ENCODE data around the gene ADGRA1.

DNA sequence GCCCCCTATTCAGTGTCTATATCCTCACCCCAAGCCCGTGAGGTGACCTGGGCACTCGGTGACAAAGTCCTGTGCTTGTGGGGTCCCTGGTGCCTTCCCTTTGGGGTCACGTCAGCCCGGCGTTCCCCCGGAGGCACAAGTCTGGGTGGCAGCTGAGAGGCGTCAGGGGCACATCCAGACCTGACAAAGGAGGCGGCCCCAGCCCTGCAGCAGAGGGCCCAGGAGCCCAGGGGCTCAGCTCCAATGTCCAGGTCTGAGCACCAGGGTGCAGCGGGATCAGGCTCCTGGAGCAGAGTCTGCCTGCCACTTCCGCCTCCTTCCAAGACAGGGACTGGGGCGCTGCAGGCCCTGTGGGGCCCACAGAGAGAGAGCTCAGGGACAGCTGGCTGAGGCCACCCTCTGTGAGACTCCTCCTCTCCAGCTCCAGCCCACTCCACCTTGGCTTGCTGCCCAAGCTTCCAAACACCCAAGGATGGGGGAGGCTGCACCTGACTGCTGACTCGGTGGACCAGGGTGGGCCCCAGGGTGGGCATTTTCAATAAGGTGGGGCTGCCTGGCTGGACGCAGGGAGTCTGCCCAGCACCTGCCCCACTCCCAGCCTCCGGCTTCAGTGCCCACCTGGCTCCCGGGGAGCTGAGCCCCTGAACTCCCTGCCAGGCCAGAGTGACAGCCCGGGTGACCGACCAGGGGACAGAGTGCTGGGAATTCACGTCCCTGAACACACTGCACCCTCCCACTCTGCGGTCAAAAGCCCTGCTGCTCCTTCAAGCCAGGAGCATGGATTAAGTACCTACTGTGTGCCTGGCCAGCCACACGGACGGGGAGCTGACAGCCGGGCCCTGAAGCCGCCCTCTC, 71.3 kb downstream of the ADGRA1 start:
- TF ChIP-seq EGR1 (IDR thresholded peaks at IDR 0.05) (no peak), RAD21 (IDR thresholded peaks at IDR 0.05; ENCODE audit: low read depth) (no peak), CREB1 (IDR thresholded peaks at IDR 0.05; ENCODE audit: low read depth) (no peak), TCF12 (IDR thresholded peaks at IDR 0.05; ENCODE audit: low read depth) (no peak), TAF1 (IDR thresholded peaks at IDR 0.05; ENCODE audit: low read depth) (no peak)
- TF ChIP-seq, protein P1, sequence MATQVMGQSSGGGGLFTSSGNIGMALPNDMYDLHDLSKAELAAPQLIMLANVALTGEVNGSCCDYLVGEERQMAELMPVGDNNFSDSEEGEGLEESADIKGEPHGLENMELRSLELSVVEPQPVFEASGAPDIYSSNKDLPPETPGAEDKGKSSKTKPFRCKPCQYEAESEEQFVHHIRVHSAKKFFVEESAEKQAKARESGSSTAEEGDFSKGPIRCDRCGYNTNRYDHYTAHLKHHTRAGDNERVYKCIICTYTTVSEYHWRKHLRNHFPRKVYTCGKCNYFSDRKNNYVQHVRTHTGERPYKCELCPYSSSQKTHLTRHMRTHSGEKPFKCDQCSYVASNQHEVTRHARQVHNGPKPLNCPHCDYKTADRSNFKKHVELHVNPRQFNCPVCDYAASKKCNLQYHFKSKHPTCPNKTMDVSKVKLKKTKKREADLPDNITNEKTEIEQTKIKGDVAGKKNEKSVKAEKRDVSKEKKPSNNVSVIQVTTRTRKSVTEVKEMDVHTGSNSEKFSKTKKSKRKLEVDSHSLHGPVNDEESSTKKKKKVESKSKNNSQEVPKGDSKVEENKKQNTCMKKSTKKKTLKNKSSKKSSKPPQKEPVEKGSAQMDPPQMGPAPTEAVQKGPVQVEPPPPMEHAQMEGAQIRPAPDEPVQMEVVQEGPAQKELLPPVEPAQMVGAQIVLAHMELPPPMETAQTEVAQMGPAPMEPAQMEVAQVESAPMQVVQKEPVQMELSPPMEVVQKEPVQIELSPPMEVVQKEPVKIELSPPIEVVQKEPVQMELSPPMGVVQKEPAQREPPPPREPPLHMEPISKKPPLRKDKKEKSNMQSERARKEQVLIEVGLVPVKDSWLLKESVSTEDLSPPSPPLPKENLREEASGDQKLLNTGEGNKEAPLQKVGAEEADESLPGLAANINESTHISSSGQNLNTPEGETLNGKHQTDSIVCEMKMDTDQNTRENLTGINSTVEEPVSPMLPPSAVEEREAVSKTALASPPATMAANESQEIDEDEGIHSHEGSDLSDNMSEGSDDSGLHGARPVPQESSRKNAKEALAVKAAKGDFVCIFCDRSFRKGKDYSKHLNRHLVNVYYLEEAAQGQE (IDR thresholded peaks at IDR 0.05; ENCODE audit: low read depth) = no peak
